ACC112 (cell line): Measurements from ENCODE around the gene MFSD11.
"Not testable (repeated sequence)": the region's sequence is repeated elsewhere in the genome, so short reads cannot be mapped to it uniquely, and the experiment has no call there.

Source experiments
- H2AFZ ChIP-seq: fragments of 200-600 bp; sonication (generic); one replicate; pipeline ENCODE4 v1.6.0; 2017; ENCODE audit warnings: antibody characterized with exemption, low read length; ENCODE audit not compliant: unreplicated experiment
- H3K27ac ChIP-seq: fragments of 200-600 bp; sonication (generic); 2 replicates; pipeline ENCODE4 v1.5.1; 2014; ENCODE audit warnings: low read depth, mild to moderate bottlenecking, antibody characterized with exemption, low read length, moderate library complexity
- H3K27me3 ChIP-seq: fragments of 200-600 bp; sonication (generic); 2 replicates; pipeline ENCODE4 v1.6.1; 2014; ENCODE audit warnings: mild to moderate bottlenecking, antibody characterized with exemption, low read length, moderate library complexity, mixed read lengths; ENCODE audit not compliant: insufficient read depth
- H3K36me3 ChIP-seq: fragments of 200-600 bp; sonication (generic); 2 replicates; pipeline ENCODE4 v1.6.1; 2016; ENCODE audit warnings: mild to moderate bottlenecking, antibody characterized with exemption, low read length, moderate library complexity, mixed read lengths; ENCODE audit not compliant: insufficient read depth
- H3K4me1 ChIP-seq: fragments of 200-600 bp; sonication (generic); one replicate; pipeline ENCODE4 v1.6.1; 2016; ENCODE audit warnings: low read length, mixed read lengths; ENCODE audit not compliant: insufficient read depth, unreplicated experiment, control insufficient read depth
- H3K4me3 ChIP-seq: fragments of 200-600 bp; sonication (generic); 2 replicates; pipeline ENCODE4 v1.5.1; 2014; ENCODE audit warnings: mild to moderate bottlenecking, low read depth, low read length
- H3K79me2 ChIP-seq: fragments of 200-600 bp; sonication (generic); one replicate; pipeline ENCODE4 v1.6.0; 2016; ENCODE audit warnings: low read length; ENCODE audit not compliant: control insufficient read depth, unreplicated experiment, insufficient read depth

MFSD11 gene

GRCh38 chr17:76716839-76717215 lies 21.1 kb upstream of the MFSD11 start:
- Histone ChIP-seq H3K27me3 (no peaks in the 10 kb centered on the region), H2AFZ (no peak overlapping the region), H3K4me3 (peak overlapping the region; percentile 54), H3K4me1 (peaks cover 24% of the 10 kb centered on the region), H3K27ac (peak overlapping the region; percentile 98), H3K79me2 (peaks cover 36% of the 10 kb centered on the region), H3K36me3 (peaks cover 32% of the 10 kb centered on the region)

DNA sequence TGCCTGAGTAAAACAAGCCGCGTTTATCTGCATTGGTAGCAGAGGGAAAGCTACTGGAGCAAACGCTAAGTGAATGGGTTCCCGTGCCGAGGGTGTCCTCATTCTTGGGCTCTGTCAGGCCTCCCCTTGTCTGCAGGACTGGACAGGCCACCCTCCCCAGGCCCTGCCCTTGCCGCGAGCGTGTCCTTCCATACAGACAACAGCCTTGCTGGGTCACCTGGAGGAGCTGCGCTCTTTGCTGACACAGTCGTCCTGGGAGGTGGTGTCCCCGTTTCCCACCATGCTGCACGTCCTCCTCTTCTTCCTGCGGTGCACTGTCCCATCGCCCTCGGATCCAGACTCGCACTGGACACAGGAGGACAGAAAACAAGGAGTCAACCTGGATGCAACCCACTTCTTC lies 19.4 kb upstream of the MFSD11 start:
- Histone ChIP-seq H3K4me1 (peaks cover 22% of the 10 kb centered on the region), H3K27ac (peak overlapping the region; percentile 23; the same call in 1 of the 2 replicates), H3K36me3 (peaks cover 37% of the 10 kb centered on the region), H3K4me3 (no peak overlapping the region), H3K79me2 (peaks cover 42% of the 10 kb centered on the region), H3K27me3 (no peaks in the 10 kb centered on the region), H2AFZ (no peak overlapping the region)

DNA sequence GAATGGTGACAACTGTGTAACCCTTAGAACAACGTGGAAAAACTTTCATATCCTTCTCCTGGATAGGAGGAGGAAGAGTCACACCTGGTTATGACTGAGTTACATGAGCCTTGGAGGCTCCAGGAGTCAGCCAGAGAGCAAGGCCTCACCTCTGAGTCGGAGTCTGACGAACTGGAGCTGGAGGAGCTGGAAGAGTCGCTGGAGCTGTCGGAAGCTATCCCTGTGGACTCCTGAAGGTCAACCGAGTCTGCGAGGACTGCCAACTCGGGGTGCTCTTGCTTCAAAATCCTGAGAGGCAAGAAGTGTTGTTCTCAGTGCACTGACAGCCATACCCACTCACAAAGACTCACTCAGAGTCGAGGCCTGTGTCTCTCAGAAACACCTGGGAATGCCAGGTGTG lies 17.7 kb upstream of the MFSD11 start:
- peaks cover 32% of the 10 kb centered on the region for H3K4me1 ChIP-seq
- H3K79me2 ChIP-seq, result peaks cover 46% of the 10 kb centered on the region
- no peak overlapping the region for H3K4me3 ChIP-seq
- no peak overlapping the region for H2AFZ ChIP-seq
- H3K36me3 ChIP-seq, result peaks cover 52% of the 10 kb centered on the region
- no peak overlapping the region for H3K27ac ChIP-seq
- no peaks in the 10 kb centered on the region for H3K27me3 ChIP-seq

- Histone ChIP-seq H3K4me1 (peaks cover 25% of the 10 kb centered on the region), H3K27me3 (no peaks in the 10 kb centered on the region), H3K27ac (no peak overlapping the region), H3K36me3 (peaks cover 54% of the 10 kb centered on the region), H3K4me3 (no peak overlapping the region), H2AFZ (no peak overlapping the region), H3K79me2 (peaks cover 49% of the 10 kb centered on the region)
Observed at GRCh38 chr17:76720941-76721340, 17.0 kb upstream of the MFSD11 start.

GRCh38 chr17:76721463-76721862 lies 16.5 kb upstream of the MFSD11 start:
- no peaks in the 10 kb centered on the region for H3K27me3 ChIP-seq
- peaks cover 52% of the 10 kb centered on the region for H3K79me2 ChIP-seq
- no peak overlapping the region for H3K27ac ChIP-seq
- peaks cover 54% of the 10 kb centered on the region for H3K36me3 ChIP-seq
- peaks cover 23% of the 10 kb centered on the region for H3K4me1 ChIP-seq
- H3K4me3 ChIP-seq, result no peak overlapping the region
- no peak overlapping the region for H2AFZ ChIP-seq

GRCh38 chr17:76722279-76722678 lies 15.6 kb upstream of the MFSD11 start:
- Histone ChIP-seq H3K36me3 (peaks cover 52% of the 10 kb centered on the region), H3K4me1 (peaks cover 16% of the 10 kb centered on the region), H3K4me3 (no peak overlapping the region), H3K27me3 (no peaks in the 10 kb centered on the region), H3K27ac (no peak overlapping the region), H2AFZ (no peak overlapping the region), H3K79me2 (peaks cover 58% of the 10 kb centered on the region)

DNA sequence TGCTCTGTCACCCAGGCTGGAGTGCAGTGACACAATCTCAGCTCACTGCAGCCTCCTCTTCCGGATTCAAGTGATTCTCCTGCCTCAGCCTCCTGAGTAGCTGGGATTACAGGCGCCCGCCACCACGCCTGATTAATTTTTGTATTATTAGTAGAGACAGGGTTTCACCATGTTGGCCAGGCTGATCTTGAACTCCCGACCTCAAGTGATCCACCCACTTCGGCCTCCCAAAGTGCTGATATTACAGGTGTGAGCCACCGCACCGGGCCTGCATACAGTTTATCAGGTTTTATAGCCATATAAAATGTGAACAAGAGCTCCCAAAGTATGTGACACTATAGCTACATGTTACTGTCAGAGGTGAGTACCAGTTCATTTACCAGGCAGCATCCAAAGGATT lies 14.9 kb upstream of the MFSD11 start:
- Histone ChIP-seq H3K4me1 (peaks cover 14% of the 10 kb centered on the region), H3K36me3 (peaks cover 51% of the 10 kb centered on the region), H3K79me2 (peaks cover 65% of the 10 kb centered on the region)
- H3K27me3 ChIP-seq, H2AFZ ChIP-seq, H3K4me3 ChIP-seq, H3K27ac ChIP-seq: not testable (repeated sequence)

GRCh38 chr17:76723812-76724211 lies 14.1 kb upstream of the MFSD11 start:
- Histone ChIP-seq H3K36me3 (peaks cover 48% of the 10 kb centered on the region), H3K4me1 (peaks cover 14% of the 10 kb centered on the region), H3K4me3 (peak overlapping the region; percentile 97; the same call in 1 of the 2 replicates), H2AFZ (no peak overlapping the region), H3K27me3 (no peaks in the 10 kb centered on the region), H3K27ac (no peak overlapping the region), H3K79me2 (peaks cover 71% of the 10 kb centered on the region)

DNA sequence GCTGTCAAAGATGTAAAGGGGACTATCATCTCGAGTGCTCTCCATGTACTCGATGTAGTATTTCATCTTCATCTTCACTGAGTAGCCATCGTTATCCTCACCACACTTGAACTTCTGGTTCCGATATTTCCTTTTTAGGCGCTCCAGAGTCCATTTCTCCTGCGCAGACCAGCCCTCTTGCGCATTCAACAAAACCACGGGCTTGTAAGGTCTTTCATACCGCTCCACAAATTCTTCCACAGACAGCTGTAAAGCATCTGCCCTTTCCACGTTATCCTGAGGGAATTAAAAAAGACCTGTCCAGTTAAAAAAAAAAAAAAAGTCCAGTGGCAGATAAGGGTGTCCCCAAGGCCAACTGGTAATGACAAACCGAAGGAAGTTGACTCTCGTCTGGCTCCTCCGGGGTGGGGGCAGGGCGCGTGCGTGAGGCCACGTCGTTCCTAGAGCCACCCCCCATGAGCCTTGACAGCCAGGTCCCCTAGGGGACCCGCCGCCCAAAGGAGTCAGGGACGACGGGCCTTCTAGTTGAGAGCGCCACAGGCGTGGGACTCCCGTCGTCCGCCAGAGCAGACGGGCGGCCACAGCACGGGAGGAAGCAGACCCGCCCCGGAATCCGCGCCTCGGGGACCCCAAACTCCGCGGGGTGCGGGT lies 12.2 kb upstream of the MFSD11 start:
- Histone ChIP-seq H3K4me3 (peak overlapping the region; percentile 97), H3K27me3 (no peaks in the 10 kb centered on the region), H3K27ac (peak overlapping the region; percentile 95), H3K4me1 (peaks cover 19% of the 10 kb centered on the region), H3K36me3 (peaks cover 35% of the 10 kb centered on the region), H2AFZ (no peak overlapping the region), H3K79me2 (peaks cover 84% of the 10 kb centered on the region)

- H3K36me3 ChIP-seq, result peaks cover 30% of the 10 kb centered on the region
- H2AFZ ChIP-seq, result no peak within 1 kb of the TSS
- no peaks in the 10 kb centered on the region for H3K27me3 ChIP-seq
- H3K27ac ChIP-seq, result peak within 1 kb of the TSS; percentile 95
- peak within 1 kb of the TSS; percentile 97 for H3K4me3 ChIP-seq
- peaks cover 84% of the 10 kb centered on the region for H3K79me2 ChIP-seq
- peaks cover 19% of the 10 kb centered on the region for H3K4me1 ChIP-seq
Observed at GRCh38 chr17:76726231-76726775, 11.6 kb upstream of the MFSD11 start, which contains the start of gene JMJD6. Gene JMJD6, minus strand, starts transcription at chr17:76726606. Its CDS starts 131 bp downstream, at chr17:76726475.
